ENCODE measurements around the gene NSUN3. TPM values are rescaled to one million over a fixed set of nuclear protein-coding genes. Genes with fewer than 3 reads are reported as not detected.
A peak's percentile ranks its signal among the peaks of the same experiment; 100 is the strongest.

The NSUN3 gene
- total and polyA plus RNA-seq, 8 donors: 3.3 to 9.7 (median 5.4) TPM

- DNase-seq (no peak), FAIRE-seq (no peak), ATAC-seq (no peak)
- Histone ChIP-seq H3K27me3 (no peaks in the 10 kb centered on the region), H3K36me3 (peaks cover 0 to 20% (median 0%) of the 10 kb centered on the region in 3 donors), H3K4me1 (no peaks in the 10 kb centered on the region), H3K4me3 (no peak overlapping the region), H3K9me3 (no peaks in the 10 kb centered on the region), H3K27ac (no peak overlapping the region)
- WGBS, 2 donors: 59 to 73% methylated on average over 2 of the region's 2 CpGs
- intact Hi-C loops (cut with DNase I): no loop called here
- no peak for TF ChIP-seq CTCF (IDR thresholded peaks at IDR 0.05)
Observed at GRCh38 chr3:94127115-94127514, 64.3 kb downstream of the NSUN3 start.

- Histone ChIP-seq H3K27me3 (no peaks in the 10 kb centered on the region), H3K4me1 (no peaks in the 10 kb centered on the region), H3K4me3 (no peak overlapping the region), H3K9me3 (no peaks in the 10 kb centered on the region), H3K27ac (no peak overlapping the region), H3K36me3 (peaks cover 0 to 20% (median 0%) of the 10 kb centered on the region in 3 donors)
- no peak for DNase-seq
- TF ChIP-seq CTCF (IDR thresholded peaks at IDR 0.05): no peak
- no peak for ATAC-seq
- intact Hi-C loops (cut with DNase I): no loop called here
- FAIRE-seq: no peak
- WGBS, 2 donors: 94 to 96% methylated on average over 2 of the region's 2 CpGs
Observed at GRCh38 chr3:94130690-94131089, 67.8 kb downstream of the NSUN3 start.

- Histone ChIP-seq H3K36me3 (peaks cover 0 to 2% (median 0%) of the 10 kb centered on the region in 3 donors), H3K27me3 (no peaks in the 10 kb centered on the region), H3K9me3 (no peaks in the 10 kb centered on the region), H3K27ac (no peak overlapping the region), H3K4me1 (no peaks in the 10 kb centered on the region), H3K4me3 (no peak overlapping the region)
- ATAC-seq (no peak), DNase-seq (no peak), FAIRE-seq (no peak)
- TF ChIP-seq CTCF (IDR thresholded peaks at IDR 0.05): no peak
- intact Hi-C loops (cut with DNase I): no loop called here
- 23 to 41% methylated on average over 1 of the region's 1 CpG for WGBS, 2 donors
Observed at GRCh38 chr3:94132777-94133176, 69.9 kb downstream of the NSUN3 start.

GRCh38 chr3:94136133-94136532 lies 73.3 kb downstream of the NSUN3 start:
- Histone ChIP-seq H3K4me1 (no peaks in the 10 kb centered on the region), H3K27ac (no peak overlapping the region), H3K4me3 (no peak overlapping the region), H3K36me3 (no peaks in the 10 kb centered on the region), H3K9me3 (no peaks in the 10 kb centered on the region), H3K27me3 (no peaks in the 10 kb centered on the region)
- no peak for TF ChIP-seq CTCF (IDR thresholded peaks at IDR 0.05)
- DNase-seq (no peak), ATAC-seq (no peak), FAIRE-seq (no peak)
- 77 to 78% methylated on average over 1 of the region's 1 CpG for WGBS, 2 donors
- intact Hi-C loops (cut with DNase I): no loop called here

GRCh38 chr3:94137377-94137776 lies 74.5 kb downstream of the NSUN3 start:
- FAIRE-seq (no peak), DNase-seq (no peak), ATAC-seq (peak in 3 of 4 donors; percentile 52 to 57 (median 56))
- H3K27ac ChIP-seq: no peak overlapping the region
- no peaks in the 10 kb centered on the region for H3K9me3 ChIP-seq
- intact Hi-C loops (cut with DNase I): no loop called here
- 23 to 40% methylated on average over 6 of the region's 6 CpGs for WGBS, 2 donors
- no peaks in the 10 kb centered on the region for H3K36me3 ChIP-seq
- H3K27me3 ChIP-seq: no peaks in the 10 kb centered on the region
- no peak overlapping the region for H3K4me3 ChIP-seq
- H3K4me1 ChIP-seq: no peaks in the 10 kb centered on the region
- TF ChIP-seq CTCF (IDR thresholded peaks at IDR 0.05): no peak
